ENCODE results near the gene CGB7. TPM values are rescaled to one million over a fixed set of nuclear protein-coding genes. Genes with fewer than 3 reads are reported as not detected.

CGB7 gene
- total and polyA plus RNA-seq, 2 of the 13 experiments (the other 11 are each of a cell fraction or from before 2014, with no cell fraction given), result 0.07 TPM; not detected in 1

DNA sequence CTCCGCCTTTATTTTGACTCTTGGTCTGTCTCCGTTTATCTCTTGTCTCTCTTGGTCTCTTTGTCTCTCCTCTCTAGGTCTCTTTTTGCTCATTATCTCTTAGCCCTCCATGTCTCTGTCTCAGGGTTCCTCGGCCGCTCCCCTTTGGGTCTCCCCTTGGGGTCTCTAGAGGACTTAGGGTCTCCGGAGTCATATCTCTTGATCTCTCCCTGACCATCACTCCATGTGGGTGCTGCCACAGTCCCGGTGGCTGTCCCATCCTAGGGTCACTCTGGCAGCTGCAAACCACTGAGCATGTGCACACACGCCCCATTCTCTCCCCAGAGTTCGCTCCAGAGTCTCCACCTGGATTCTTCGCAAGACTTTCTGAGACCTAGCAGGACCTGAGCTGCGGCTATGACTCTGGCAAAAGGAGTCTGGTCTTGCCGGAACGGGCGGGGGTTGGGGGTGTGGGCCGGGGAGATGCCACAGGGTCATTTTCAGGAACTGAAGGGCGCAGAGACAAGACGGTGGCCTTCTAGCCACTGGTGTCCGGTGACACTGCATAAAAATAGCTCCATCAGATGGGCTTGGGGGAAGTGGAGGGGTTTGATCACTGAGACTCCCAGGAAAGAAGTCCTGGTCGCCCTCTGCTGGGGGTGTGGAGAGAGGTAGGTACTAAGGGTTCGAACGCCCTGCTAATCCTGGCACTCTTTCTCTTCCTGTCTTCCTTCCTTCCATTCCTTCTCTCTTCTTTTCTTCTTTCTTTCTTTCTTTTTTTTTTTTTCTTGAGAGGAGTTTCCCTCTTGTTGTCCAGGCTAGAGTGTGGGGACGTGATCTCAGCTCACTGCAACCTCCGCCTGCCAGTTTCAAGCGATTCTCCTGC lies 16.2 kb upstream of the CGB7 start:
- ChIA-PET CTCF (ENCODE audit: low intra/inter-chr PET ratio, low total read pairs) (no interaction called here), POLR2A (no interaction called here)
- peak; percentile 46 for FAIRE-seq
- DNase-seq (ENCODE audit: low spot score), result peak; percentile 32
- peak; percentile 75 for ATAC-seq
- in situ Hi-C loops (cut with HindIII; ENCODE audit: extremely low pct_ligation_motif_present, low pct_unique_long_range_greater_than_20kb), result no loop called here
- no peak overlapping the region for H3K4me2 ChIP-seq (ENCODE audit: low read depth, low read length)
- H3K9me3 ChIP-seq (ENCODE audit: low read length), result no peaks in the 10 kb centered on the region
- no peaks in the 10 kb centered on the region for H4K20me1 ChIP-seq (ENCODE audit: insufficient read depth, low read length)
- intact Hi-C loops (cut with micrococcal nuclease; ENCODE audit: unreplicated experiment), result no loop called here
- peaks cover 2 to 23% of the 10 kb centered on the region in 2 experiments for H3K27me3 ChIP-seq (ENCODE audit: control insufficient read depth in 1 of 2, insufficient read depth in 2 of 2, low read length in 2 of 2)
- no peaks in the 10 kb centered on the region for H3K36me3 ChIP-seq (replicated peaks in 1 of 2; ENCODE audit: control insufficient read depth in 1 of 2, insufficient read depth in 2 of 2, low read length in 2 of 2)
- BruUV-seq (replicated peaks), result no TSS peak
- no peak overlapping the region for H3K9ac ChIP-seq (ENCODE audit: insufficient read depth, low read depth, low read length)
- no peaks in the 10 kb centered on the region for H3K4me1 ChIP-seq (ENCODE audit: insufficient read depth, low read length)
- H3K79me2 ChIP-seq (ENCODE audit: insufficient read depth, low read length), result no peaks in the 10 kb centered on the region
- H3K4me3 ChIP-seq (replicated peaks in 1 of 3; ENCODE audit: insufficient read depth in 1 of 3, low read depth in 2 of 3, low read length in 3 of 3), result no peak overlapping the region
- TF ChIP-seq, protein P1, sequence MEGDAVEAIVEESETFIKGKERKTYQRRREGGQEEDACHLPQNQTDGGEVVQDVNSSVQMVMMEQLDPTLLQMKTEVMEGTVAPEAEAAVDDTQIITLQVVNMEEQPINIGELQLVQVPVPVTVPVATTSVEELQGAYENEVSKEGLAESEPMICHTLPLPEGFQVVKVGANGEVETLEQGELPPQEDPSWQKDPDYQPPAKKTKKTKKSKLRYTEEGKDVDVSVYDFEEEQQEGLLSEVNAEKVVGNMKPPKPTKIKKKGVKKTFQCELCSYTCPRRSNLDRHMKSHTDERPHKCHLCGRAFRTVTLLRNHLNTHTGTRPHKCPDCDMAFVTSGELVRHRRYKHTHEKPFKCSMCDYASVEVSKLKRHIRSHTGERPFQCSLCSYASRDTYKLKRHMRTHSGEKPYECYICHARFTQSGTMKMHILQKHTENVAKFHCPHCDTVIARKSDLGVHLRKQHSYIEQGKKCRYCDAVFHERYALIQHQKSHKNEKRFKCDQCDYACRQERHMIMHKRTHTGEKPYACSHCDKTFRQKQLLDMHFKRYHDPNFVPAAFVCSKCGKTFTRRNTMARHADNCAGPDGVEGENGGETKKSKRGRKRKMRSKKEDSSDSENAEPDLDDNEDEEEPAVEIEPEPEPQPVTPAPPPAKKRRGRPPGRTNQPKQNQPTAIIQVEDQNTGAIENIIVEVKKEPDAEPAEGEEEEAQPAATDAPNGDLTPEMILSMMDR (CRISPR knock-in tag; IDR thresholded peaks at IDR 0.05), result peak; percentile 47; the same call in 1 of the 2 replicates
- TF ChIP-seq BHLHE40 (IDR thresholded peaks at IDR 0.05; ENCODE audit: low read length) (no peak), ZNF552 (CRISPR knock-in tag; IDR thresholded peaks at IDR 0.05; ENCODE audit: borderline replicate concordance) (no peak), ZNF563 (CRISPR knock-in tag; IDR thresholded peaks at IDR 0.05) (no peak), ZNF761 (CRISPR knock-in tag; conservative IDR thresholded peaks at IDR 0.05) (no peak)
- TF ChIP-seq, protein P2, sequence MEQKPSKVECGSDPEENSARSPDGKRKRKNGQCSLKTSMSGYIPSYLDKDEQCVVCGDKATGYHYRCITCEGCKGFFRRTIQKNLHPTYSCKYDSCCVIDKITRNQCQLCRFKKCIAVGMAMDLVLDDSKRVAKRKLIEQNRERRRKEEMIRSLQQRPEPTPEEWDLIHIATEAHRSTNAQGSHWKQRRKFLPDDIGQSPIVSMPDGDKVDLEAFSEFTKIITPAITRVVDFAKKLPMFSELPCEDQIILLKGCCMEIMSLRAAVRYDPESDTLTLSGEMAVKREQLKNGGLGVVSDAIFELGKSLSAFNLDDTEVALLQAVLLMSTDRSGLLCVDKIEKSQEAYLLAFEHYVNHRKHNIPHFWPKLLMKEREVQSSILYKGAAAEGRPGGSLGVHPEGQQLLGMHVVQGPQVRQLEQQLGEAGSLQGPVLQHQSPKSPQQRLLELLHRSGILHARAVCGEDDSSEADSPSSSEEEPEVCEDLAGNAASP (CRISPR knock-in tag; IDR thresholded peaks at IDR 0.05; ENCODE audit: borderline replicate concordance), result no peak
- no peak overlapping the region for H2AFZ ChIP-seq (ENCODE audit: low read length)
- WGBS (ENCODE audit: low lambda C conversion rate), result 33% methylated on average over 15 of the region's 23 CpGs
- H3K27ac ChIP-seq (ENCODE audit: extremely low read length, insufficient read depth, low read length), result no peak overlapping the region
